ENCODE results near the gene MN1.

Gene MN1

DNA sequence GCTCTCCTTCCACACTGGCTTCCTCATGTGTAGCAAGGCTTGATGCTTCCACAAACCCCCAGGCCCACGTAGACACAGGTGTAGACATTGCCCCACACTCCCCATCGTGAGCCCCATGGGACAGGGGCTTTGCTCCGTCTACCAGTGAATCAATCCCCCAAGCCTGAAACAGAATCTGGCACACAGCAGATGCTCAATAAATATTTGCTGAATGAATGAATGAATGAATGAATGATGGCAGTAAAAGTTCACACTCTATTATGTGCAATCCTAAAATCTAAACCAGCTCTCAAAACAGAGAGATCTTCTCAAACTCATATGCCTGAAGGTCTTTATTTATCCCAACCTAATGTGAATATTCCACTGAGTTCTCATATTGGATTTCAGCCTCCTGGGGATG is 69.9 kb downstream of the MN1 start:
- no peak for DNase-seq

DNA sequence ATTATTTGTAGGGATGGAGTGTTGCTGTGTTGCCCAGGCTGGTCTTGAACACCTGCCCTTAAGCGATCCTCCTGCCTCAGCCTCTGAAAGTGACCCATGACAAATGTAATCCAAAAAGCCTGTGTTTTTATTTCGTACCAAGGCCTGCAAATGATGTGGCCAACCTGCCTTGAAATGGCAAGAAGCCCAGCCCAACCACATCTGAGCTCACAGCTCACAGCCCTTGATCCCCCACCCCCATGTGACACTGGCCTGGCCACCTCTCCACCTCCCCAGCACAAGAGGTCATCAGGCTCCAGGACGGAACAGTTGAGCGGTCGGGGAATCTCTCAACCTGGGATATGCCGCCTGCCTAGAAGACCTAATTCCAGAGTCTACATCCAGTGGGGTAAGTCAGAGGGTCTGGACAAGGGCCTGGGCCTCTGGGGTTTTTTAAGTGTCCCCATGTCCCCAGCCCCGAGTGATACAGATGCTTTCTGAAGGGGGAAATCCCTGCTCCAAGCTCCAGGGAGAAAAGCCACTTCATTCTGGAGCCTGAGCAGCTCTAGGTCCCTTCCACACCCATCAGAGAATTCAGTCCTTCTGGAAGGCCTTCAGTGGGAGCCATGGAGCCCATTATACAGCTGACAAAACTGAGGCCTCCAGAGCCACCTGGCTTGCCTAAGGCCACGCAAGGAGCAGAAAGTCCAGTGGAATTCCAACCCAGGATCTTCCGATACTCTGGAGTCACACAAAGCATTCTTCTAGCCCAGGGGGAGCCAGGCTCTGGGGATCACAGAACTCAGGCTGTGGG is 70.7 kb downstream of the MN1 start:
- DNase-seq = no peak

DNA sequence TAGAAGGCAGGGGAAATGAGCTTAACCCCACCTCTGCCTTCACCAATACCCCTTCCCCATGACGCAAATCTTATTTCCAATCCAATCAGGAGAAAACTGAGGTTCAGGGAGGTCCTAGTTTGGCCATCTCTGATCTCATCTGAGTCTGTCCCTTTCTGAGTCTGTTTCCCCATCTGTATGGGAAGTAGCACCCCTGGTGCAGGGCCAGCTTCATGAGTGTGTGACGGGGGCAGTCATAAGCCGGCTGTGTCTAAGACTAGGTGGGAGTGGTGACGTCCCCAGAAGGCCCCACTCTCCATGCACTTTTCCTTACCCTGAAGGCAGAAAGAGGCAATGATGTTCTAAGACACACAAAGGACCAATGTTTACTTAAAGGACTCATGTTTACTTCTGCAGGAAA is 72.3 kb downstream of the MN1 start:
- DNase-seq = no peak

DNA sequence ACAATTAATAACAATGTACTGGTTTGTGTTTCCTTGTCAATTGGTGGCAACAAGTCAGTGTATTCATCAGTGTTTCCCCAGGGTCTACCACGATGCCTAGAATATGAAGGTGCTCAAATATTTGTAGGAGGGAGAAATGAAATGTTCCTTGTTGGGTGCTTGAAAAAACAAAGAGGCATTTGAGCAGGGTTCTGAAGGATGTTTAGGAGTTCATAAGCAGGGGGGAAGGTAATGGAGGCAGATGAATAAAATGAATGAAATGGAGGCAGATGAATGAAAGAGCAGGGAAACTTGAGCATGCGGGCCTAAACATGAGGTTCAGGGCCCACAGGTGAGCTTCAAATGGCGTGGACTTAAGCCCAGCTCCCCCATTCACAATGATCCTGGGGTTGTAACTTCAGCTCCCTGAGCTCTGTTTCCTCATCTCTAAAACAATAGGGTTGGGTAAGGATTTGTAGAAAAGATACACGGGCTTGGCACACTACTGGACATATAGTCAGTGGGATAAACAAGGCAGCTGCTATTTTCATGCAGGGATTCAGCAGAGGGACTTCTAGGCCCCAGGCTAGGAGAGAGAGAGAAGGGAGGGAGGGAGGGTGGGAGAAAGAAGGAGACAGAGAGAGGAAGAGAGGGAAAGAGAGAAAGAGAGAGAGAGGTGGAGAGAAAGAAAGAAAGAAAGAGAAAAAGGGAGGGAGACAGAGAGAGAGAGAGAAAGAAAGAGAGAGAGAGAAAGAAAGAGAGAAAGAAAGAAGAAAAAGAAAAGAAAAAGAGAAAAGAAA is 73.7 kb downstream of the MN1 start:
- DNase-seq = no peak

DNA sequence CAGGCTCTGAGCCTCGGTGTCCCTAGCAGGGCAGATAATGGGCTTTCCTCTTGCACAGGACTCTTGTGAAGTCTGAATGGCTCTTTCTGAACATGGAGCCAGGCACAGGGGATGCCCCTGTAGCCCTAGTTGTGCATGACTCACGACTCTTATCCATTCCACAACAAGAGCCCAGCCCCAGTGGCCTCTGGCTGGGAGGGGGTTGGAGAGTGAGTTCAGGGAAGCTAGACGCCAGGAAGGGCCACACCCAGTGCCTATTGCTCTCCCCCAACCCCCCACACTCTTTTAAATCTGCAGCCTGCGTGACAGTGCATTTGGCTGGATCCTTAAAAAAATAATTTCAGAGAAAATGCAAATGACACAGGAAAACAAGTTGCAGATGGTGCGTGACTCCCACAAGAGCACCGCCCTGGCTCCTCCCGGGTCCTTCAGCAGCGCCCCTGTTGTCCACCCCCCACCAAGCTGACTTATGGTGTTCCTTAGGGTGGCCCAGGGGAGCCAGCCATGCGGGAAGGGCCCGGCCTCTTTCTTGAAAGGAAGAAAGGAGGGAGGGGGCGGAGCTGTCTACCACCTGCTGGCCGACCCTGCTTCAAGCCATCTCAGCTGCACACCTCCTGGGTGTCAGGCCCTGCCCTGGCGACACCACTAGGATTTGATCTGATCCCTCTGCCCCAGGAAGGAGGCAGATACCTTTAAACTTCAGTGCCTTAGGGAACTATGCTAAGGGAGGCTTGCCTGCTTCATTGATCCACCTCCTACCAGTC is 74.7 kb downstream of the MN1 start:
- no peak for DNase-seq

DNA sequence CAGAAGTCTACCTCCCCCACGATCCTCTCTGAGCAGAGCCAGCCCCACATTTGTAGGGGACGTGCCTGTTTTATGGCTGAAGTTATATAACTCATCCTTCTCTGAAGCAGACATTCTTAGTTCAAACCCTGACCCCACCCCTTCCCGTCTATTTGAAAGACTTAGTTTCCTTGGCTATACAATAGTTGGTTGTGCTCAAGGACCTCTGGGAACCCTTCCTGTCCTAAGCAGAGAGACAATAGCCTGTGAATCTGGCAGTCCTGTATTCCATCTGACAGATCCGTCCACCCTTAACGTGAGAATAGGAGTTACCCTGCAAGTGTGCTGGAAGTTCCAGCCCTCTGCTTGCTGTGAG is 75.2 kb downstream of the MN1 start:
- no peak for DNase-seq

DNA sequence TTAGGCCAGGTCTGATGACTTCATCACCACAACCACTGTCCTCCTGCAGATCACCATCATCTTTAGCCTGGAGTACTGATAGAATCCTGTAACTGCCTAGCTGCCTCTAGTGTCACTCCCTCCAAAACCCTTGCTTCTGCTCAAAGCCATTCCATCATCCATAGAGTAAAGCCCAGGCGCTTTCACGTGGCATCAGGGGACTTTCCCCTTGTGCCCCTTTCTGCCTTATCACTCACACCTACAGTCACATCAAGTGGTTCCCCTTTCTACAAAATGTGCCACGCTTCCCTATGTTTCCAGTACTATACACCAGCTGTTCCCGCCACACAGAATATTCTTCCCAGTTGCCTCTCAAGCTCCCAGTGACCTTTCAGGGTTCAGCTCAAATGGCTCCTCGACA is 75.9 kb downstream of the MN1 start:
- no peak for DNase-seq

DNA sequence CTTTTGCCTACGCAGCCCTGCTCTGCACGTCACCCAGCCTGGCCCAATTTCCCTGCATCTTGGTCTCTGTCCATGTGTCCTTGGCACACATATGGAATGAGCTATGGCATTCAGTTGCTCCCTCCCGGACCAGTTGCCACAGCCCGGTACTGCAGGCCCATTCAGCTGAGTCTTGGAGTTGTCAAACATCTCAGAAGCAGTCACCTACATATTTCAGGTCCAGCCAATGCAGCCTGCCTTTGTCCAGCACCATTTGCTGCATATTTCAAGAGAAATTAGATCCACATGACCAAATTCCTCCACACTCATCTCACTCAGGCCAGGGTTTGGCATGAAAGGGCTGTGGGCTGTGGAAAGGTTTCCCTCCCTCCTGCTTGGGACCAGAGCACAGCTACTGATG is 76.8 kb downstream of the MN1 start:
- no peak for DNase-seq

DNA sequence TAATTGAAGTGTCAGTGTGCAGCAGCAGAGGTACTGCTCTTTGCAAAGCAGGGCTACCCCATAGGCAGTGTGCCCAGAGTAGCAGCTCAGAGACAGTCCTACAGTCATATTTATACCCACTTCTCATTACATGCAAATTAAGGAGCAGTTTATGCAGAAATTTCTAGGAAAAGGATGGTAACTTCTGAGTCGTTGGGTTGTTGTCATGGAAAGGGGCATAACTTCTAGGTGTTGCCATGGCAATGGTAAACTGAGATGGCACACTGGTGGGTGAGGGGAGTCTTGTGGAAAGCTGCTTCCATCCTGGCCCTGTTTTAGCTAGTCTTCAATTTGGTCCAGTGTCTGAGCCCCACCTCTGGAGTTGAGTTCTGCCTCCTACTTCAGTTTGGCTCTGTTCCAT is 77.4 kb downstream of the MN1 start:
- DNase-seq = no peak

DNA sequence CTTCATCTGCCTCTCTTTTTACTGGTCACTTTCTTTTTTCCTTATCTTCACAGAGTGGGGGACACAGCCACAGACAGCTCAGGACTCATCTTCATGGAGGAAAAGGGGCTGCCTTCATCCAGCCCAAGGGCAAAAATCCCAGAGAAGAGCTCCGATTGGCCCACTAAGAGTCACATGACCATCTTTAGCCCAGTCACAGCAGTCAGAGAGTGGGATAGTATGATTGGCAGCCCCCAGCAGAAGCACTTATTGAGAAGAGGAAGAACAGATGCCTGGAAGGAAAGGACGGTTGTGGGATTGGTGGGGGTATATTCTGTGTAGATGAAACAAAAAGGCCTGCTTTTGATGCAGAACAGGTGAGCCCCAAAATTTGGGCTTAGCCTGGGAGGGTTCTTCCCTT is 77.8 kb downstream of the MN1 start:
- no peak for DNase-seq

DNA sequence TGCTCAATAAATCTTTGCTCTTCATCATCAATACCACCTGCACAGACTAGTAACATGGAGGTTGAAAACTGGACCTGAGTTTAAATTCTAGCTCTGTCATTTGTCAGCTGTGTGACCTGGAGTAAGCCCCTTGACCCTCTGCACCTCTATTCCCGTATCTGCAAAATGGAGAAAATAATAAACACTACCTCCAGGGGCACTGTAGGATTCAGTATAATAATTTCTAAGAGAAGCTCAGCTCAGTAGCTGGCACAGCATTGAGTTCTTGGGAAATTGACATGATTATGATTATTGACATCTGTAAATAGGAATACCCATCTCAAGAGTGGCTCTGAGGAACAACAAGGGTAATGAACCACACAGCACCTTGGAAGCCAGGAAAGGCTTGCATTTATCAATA is 78.4 kb downstream of the MN1 start:
- no peak for DNase-seq

DNA sequence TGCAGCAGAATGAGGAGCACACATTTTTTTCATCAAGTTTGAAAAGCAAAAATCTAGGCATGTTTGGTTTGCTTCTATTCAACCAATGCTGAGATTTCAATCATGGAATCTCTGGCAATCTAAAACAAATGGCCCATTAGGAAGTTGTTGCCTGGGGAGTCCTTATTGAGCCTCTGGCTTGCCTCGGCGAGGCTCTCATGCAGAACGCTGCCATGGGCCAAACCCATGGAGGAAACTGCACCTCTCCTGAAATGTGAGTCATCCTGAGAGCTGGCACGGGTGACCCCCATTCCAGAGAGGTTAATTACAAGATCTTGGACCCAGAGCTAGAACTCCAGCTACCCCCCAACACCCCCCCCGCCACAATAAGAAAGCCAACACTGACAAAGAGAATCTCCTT is 80.7 kb downstream of the MN1 start:
- no peak for DNase-seq

DNA sequence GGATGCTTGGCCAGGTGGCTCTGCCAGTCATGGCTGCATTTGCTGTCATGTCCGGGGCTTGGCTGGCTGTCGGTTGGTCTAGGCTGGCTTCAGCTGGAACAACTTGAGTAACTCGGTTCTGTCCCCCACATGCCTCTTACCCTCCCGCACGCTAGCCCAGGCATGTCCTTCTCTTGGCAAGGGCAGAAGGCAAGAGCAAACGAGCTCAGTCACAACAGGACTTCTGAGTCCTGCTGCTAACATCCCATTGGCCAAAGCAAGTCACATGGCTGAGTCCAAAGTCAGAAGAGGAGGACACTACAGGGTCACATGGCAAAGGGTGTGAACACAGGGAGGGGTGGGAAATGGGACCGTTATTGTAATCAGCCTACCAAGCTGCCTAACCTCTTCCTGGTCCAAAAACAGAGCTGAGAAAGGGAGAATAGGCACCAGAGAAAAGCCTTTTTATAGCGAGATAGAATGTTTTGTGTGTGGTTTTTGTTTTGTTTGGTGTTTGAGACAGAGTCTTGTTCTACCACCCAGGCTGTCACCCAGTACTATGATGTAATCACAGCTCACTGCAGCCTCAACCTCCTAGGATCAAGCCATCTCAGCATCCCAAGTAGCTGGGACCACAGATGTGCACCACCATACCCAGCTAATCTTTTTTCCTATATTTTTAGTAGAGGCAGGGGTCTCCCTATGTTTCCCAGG is 81.9 kb downstream of the MN1 start:
- DNase-seq = no peak

DNA sequence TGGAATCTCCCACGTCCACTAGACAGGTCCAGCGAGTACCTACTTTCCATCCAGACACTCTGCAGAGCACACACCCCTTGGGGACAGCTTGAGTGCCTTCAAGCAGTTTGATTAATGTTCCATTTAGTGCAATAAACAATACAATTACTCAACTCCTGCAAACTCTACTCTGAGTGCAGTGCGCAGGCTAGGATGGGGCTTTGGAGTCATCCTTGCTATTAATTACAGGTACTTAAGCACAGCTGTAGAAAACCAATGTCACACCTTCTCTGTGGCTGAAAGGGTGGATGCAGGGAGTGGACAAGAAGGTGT is 82.6 kb downstream of the MN1 start:
- no peak for DNase-seq

DNA sequence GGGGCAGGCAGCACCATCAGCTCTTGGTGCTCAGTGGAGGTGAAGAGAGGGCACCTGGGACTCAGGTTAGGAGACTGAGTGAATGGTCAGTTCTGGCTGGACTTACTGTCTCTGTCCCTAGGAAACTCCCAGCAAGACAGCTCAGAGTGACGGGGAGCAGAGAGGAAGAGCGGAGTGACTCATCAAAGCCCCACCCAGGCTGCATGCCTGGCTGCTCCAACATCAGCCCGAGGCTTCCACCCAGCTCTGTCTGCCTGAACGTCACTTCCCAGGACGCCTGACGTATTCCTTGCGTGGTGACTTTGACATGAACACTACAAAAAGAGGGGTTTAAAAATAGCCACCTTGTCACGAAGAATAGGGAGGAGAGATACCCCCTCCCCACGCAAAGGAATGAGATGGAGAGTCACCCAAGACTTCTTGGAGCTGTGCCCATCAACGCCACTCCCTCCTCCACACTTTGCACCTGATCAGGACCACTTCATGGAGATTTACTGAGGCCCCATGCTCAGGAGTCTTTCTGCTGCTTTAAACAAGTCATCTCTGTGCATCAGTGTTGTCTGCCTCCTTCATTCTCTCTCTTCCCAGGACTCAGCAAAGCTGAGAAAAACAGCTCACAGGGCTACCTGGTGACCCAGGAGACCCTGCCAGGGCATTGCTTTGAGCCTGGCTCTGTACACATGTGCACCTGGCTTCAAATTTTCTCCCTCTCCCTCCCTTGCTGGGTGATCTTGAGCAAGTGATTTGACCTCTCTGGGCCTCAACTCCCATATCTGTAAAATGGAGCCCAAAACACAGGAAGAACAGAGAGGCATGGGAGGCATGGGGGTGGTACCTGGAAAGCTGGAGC is 83.1 kb downstream of the MN1 start:
- no peak for DNase-seq

DNA sequence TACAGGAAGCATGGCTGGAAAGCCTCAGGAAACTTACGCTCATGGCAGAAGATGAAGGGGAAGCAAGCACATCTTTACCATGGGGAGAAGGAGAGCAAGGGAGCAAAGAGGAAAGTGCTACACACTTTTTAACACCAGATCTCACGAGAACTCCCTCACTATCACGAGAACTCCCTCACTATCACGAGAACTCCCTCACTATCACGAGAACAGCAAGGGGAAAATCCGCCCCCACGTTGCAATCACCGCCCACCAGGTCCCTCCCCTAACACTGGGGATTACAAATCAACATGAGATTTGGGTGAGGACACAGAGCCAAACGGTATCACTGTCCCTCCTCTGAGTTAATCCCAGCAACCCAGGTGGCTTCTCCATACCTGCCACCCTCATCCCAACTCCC is 84.5 kb downstream of the MN1 start:
- DNase-seq = no peak

DNA sequence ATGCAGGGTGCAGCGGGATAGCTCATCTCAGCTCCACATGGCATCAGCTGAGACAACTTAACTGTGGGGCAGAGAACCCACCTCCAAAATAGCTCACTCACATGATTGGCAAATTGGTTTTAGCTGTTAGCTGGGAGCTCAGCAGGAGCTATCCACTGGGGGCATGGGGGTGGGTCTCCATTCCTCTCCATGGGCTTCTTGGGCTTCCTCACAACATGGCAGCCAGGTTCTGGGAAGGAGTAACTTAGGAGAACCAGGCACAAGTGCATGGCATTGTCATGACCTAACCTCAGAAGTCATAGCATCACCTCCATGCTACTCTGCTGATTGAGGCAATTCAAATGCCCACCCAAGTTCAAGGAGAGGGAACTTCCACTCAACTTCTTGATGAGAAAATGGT is 85.5 kb downstream of the MN1 start:
- no peak for DNase-seq

DNA sequence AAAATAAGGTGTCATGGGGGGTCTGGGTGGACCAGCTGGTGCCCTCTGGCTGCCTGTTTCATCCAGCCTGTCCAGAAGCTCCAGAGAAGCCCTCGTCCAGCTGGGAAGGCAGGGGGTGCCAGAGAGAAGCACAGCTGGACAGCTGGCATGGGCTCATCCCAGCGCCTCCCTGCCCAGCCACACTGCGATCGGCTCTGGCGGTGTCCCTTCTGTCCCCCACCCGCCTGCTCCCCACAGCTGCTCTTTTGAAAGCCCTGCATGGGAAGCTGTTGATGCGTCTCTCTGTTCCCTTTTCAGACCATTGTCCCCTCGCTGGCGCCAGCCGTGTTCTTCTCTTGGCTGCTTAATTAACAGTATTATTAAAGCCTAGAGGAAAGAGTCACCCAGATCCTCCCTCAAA is 86.5 kb downstream of the MN1 start:
- DNase-seq = no peak

DNA sequence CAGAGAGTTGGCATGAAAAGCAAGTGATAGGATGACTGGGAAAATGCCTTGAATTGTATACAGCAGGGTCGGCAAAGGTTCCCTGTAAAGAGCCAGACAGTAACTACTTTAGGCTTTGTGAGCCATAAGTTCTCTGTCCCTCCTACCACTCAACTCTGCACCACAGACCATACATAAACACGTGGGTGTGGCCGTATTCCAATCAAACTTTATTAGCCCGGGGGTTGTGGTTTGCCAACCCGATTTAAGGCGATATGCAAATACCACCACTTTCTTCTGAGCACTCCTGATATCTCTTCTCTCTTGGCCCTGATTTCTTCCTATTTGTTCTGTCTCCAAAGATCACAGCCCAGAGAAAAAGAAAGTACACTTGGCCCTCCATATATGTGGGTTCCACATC is 87.5 kb downstream of the MN1 start:
- DNase-seq = no peak

DNA sequence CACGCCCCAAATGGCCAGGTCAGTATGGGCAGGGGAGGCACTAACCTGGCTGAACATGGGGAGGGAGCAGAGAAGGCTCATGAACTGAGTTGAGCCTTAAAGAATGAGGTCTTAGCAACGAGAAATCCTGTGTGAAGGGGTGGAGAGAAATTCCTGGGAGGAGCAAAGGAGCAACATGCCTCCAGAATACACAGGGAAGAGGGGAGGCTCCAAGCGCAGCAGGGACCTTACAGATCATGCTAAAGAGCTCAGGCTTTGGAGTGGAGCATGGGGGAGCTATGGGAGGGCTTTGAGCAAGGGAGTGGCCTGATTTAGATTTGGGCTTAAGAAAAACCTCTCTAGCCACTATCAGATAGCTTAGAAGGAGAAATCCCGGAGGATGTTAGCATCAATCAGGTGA is 88.1 kb downstream of the MN1 start:
- no peak for DNase-seq

DNA sequence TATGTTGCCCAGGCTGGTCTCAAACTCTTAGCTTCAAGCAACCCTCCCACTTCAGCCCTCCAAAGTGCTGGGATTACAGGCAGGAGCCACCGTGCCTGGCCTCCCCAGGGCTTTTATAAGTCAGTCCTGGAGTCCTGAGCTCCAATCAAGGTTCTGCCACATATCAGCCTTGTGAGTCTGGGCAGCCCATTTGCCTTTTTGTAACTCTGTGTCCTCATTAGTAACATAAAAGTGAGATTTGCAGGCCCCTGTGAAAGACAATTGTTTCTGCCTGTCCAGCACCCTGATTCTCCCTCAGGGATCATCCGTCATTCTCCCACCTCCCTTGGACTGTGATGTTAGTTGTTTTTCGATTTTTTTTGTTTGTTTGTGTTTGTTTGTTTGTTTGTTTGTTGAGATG is 89.8 kb downstream of the MN1 start:
- DNase-seq = no peak

DNA sequence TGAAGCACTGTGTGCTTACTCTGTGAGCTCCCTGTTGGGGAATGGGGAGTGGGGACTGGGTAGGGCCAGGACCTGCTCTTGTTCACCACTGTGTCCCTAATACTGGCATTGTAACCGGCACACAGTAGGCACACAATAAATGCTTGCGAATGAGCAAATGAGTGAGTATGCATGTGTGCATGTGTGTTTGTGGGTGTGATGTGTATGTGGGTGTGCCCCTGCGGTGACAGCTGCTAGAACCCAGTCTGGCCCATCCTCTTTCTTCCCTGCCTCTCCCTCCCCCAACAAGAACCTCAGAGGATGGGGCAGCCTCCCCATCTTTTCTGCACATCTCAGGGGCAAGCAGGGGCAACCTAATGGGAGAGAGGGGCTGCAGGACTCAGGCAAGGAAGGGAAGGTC is 90.5 kb downstream of the MN1 start:
- no peak for DNase-seq

All from AML-193 (cell line).